ENCODE measurements around the gene SGMS1.
"Not testable (repeated sequence)": the region's sequence is repeated elsewhere in the genome, so short reads cannot be mapped to it uniquely, and the experiment has no call there.

SGMS1 gene

GRCh38 chr10:50554376-50554994, 69.3 kb downstream of the SGMS1 start:
- DNase-seq = no peak

- no peak for DNase-seq
Measured at GRCh38 chr10:50552771-50553535, 70.8 kb downstream of the SGMS1 start.

- DNase-seq = peak; percentile 87
Measured at GRCh38 chr10:50552308-50552707, 71.4 kb downstream of the SGMS1 start.

GRCh38 chr10:50551894-50552293, 71.9 kb downstream of the SGMS1 start:
- DNase-seq = no peak

GRCh38 chr10:50550291-50550839, 73.4 kb downstream of the SGMS1 start:
- no peak for DNase-seq

- DNase-seq = not testable (repeated sequence)
Measured at GRCh38 chr10:50549186-50549585, 74.6 kb downstream of the SGMS1 start.

- peak; percentile 54 for DNase-seq
Measured at GRCh38 chr10:50548481-50548880, 75.3 kb downstream of the SGMS1 start.

- not testable (repeated sequence) for DNase-seq
Measured at GRCh38 chr10:50546287-50546686, 77.5 kb downstream of the SGMS1 start.

- no peak for DNase-seq
Measured at GRCh38 chr10:50545846-50546245, 77.9 kb downstream of the SGMS1 start.

- DNase-seq = no peak
Measured at GRCh38 chr10:50544857-50545429, 78.8 kb downstream of the SGMS1 start.

GRCh38 chr10:50544095-50544856, 79.5 kb downstream of the SGMS1 start:
- DNase-seq = no peak

- no peak for DNase-seq
Measured at GRCh38 chr10:50542871-50543270, 80.9 kb downstream of the SGMS1 start.

GRCh38 chr10:50541921-50542320, 81.8 kb downstream of the SGMS1 start:
- DNase-seq = no peak

GRCh38 chr10:50541317-50541716, 82.4 kb downstream of the SGMS1 start:
- no peak for DNase-seq

- no peak for DNase-seq
Measured at GRCh38 chr10:50540826-50541122, 83.0 kb downstream of the SGMS1 start.

- DNase-seq = no peak
Measured at GRCh38 chr10:50540069-50540825, 83.5 kb downstream of the SGMS1 start.

GRCh38 chr10:50538555-50539398, 85.0 kb downstream of the SGMS1 start:
- DNase-seq = no peak

- no peak for DNase-seq
Measured at GRCh38 chr10:50536617-50537240, 87.0 kb downstream of the SGMS1 start.

- DNase-seq = peak; percentile 71
Measured at GRCh38 chr10:50534748-50535376, 88.9 kb downstream of the SGMS1 start.

- DNase-seq = no peak
Measured at GRCh38 chr10:50533296-50533695, 90.5 kb downstream of the SGMS1 start.
